ENCODE results near the gene RPS10.
A peak's percentile ranks its signal among the peaks of the same experiment; 100 is the strongest.

RPS10 gene

GRCh38 chr6:34425498-34426410, at the start of gene RPS10:
RPS10 (minus strand) TSS chr6:34426069; CDS start chr6:34425221, 848 bp downstream.
- peak; percentile 95 for DNase-seq (ENCODE audit: low spot score)

- no peak for DNase-seq (ENCODE audit: low spot score)
Observed at GRCh38 chr6:34475238-34475682, 49.4 kb upstream of the RPS10 start.

- DNase-seq (ENCODE audit: low spot score) = no peak
Observed at GRCh38 chr6:34474754-34475153, 48.9 kb upstream of the RPS10 start.

- DNase-seq (ENCODE audit: low spot score) = no peak
Observed at GRCh38 chr6:34473967-34474366, 48.1 kb upstream of the RPS10 start.

- no peak for DNase-seq (ENCODE audit: low spot score)
Observed at GRCh38 chr6:34472425-34472824, 46.6 kb upstream of the RPS10 start.

GRCh38 chr6:34469499-34469898, 43.6 kb upstream of the RPS10 start:
- DNase-seq (ENCODE audit: low spot score) = no peak

- no peak for DNase-seq (ENCODE audit: low spot score)
Observed at GRCh38 chr6:34468378-34468892, 42.6 kb upstream of the RPS10 start.

GRCh38 chr6:34466242-34467185, 40.6 kb upstream of the RPS10 start:
- DNase-seq (ENCODE audit: low spot score) = no peak

- DNase-seq (ENCODE audit: low spot score) = peak; percentile 73
Observed at GRCh38 chr6:34465531-34466241, 39.8 kb upstream of the RPS10 start, which contains the start of gene PACSIN1. PACSIN1 (plus strand) TSS chr6:34466076; CDS start chr6:34526306, 60,230 bp downstream.

- no peak for DNase-seq (ENCODE audit: low spot score)
Observed at GRCh38 chr6:34463849-34464248, 38.0 kb upstream of the RPS10 start.

GRCh38 chr6:34463299-34463698, 37.4 kb upstream of the RPS10 start:
- no peak for DNase-seq (ENCODE audit: low spot score)

- DNase-seq (ENCODE audit: low spot score) = no peak
Observed at GRCh38 chr6:34462551-34462971, 36.7 kb upstream of the RPS10 start.

GRCh38 chr6:34462010-34462409, 36.1 kb upstream of the RPS10 start:
- DNase-seq (ENCODE audit: low spot score) = no peak

GRCh38 chr6:34460796-34461507, 35.1 kb upstream of the RPS10 start:
- no peak for DNase-seq (ENCODE audit: low spot score)

GRCh38 chr6:34459899-34460593, 34.2 kb upstream of the RPS10 start:
- peak; percentile 63 for DNase-seq (ENCODE audit: low spot score)

- DNase-seq (ENCODE audit: low spot score) = no peak
Observed at GRCh38 chr6:34457742-34458735, 32.2 kb upstream of the RPS10 start.

- DNase-seq (ENCODE audit: low spot score) = no peak
Observed at GRCh38 chr6:34457382-34457741, 31.5 kb upstream of the RPS10 start.

GRCh38 chr6:34455831-34456230, 30.0 kb upstream of the RPS10 start:
- no peak for DNase-seq (ENCODE audit: low spot score)

GRCh38 chr6:34451192-34451591, 25.3 kb upstream of the RPS10 start:
- DNase-seq (ENCODE audit: low spot score) = no peak

Data from Ammon's horn (tissue), 1 donor.